SK-N-SH treated with all-trans-retinoic acid at 6 μM for 48 hours (cell line): ENCODE results near the gene CCDC85C.

Experiments
- ATAC-seq: fragments of 200-7000 bp; cut with Tn5 transposase; 3 replicates; pipeline ENCODE4 v1.9.1; 2020; ENCODE audit warnings: mild to moderate bottlenecking, moderate library complexity
- ARNTL ChIP-seq: fragments of 450-650 bp; formaldehyde crosslinking; IDR thresholded peaks from 2 replicates; pipeline ENCODE4 v1.5.0; 2020; ENCODE audit warnings: low read depth, mild to moderate bottlenecking, moderate library complexity, borderline replicate concordance
- BACH2 ChIP-seq: fragments of 250-450 bp; sonication (Bioruptor Pico); IDR thresholded peaks from 2 replicates; pipeline ENCODE4 v1.9.0; 2021; ENCODE audit warnings: mild to moderate bottlenecking, borderline replicate concordance
- CREB5 ChIP-seq: fragments of 250-450 bp; sonication (Bioruptor Pico); IDR thresholded peaks from 2 replicates; pipeline ENCODE4 v1.5.1; 2020; ENCODE audit warnings: low read depth, mild to moderate bottlenecking, moderate library complexity
- CSRNP3 ChIP-seq: fragments of 250-450 bp; sonication (Bioruptor Pico); IDR thresholded peaks from 2 replicates; pipeline ENCODE4 v1.5.1; 2021; ENCODE audit warnings: mild to moderate bottlenecking, moderate library complexity
- ESRRG ChIP-seq: fragments of 250-450 bp; sonication (Bioruptor Pico); IDR thresholded peaks from 2 replicates; pipeline ENCODE4 v1.6.1; 2021; ENCODE audit warnings: mild to moderate bottlenecking
- ISL1 ChIP-seq: fragments of 250-450 bp; sonication (Bioruptor Pico); IDR thresholded peaks from 2 replicates; pipeline ENCODE4 v2.1.2; 2022; ENCODE audit warnings: mild to moderate bottlenecking, moderate library complexity
- OSR1 ChIP-seq: fragments of 250-450 bp; sonication (Bioruptor Pico); IDR thresholded peaks from 2 replicates; pipeline ENCODE4 v1.8.0; 2022; ENCODE audit warnings: moderate library complexity, mild to moderate bottlenecking, inconsistent platforms
- PATZ1 ChIP-seq: fragments of 250-450 bp; sonication (Bioruptor Pico); IDR thresholded peaks from 2 replicates; pipeline ENCODE4 v1.8.0; 2020; ENCODE audit warnings: mild to moderate bottlenecking, moderate library complexity, borderline replicate concordance
- PPARA ChIP-seq: fragments of 250-450 bp; sonication (Bioruptor Pico); IDR thresholded peaks from 2 replicates; pipeline ENCODE4 v1.5.0; 2020; ENCODE audit warnings: mild to moderate bottlenecking, borderline replicate concordance
- RARB ChIP-seq: fragments of 250-450 bp; sonication (Bioruptor Pico); IDR thresholded peaks from 2 replicates; pipeline ENCODE4 v1.8.0; 2021; ENCODE audit warnings: mild to moderate bottlenecking, moderate library complexity
- SNAI2 ChIP-seq: fragments of 250-450 bp; sonication (Bioruptor Pico); IDR thresholded peaks from 2 replicates; pipeline ENCODE4 v1.5.0; 2020; ENCODE audit warnings: mild to moderate bottlenecking, moderate library complexity
- TCF4 ChIP-seq: fragments of 250-450 bp; sonication (Bioruptor Pico); IDR thresholded peaks from 2 replicates; pipeline ENCODE4 v1.8.0; 2021; ENCODE audit warnings: mild to moderate bottlenecking, moderate library complexity, borderline replicate concordance
- TOX ChIP-seq: fragments of 250-450 bp; sonication (Bioruptor Pico); IDR thresholded peaks from 2 replicates; pipeline ENCODE4 v1.8.0; 2021; ENCODE audit warnings: mild to moderate bottlenecking, moderate library complexity, borderline replicate concordance
- ZC3H10 ChIP-seq: fragments of 250-450 bp; sonication (Bioruptor Pico); IDR thresholded peaks from 2 replicates; pipeline ENCODE4 v1.5.1; 2021; ENCODE audit warnings: mild to moderate bottlenecking, moderate library complexity
- ZFP3 ChIP-seq: fragments of 250-450 bp; sonication (Bioruptor Pico); IDR thresholded peaks from 2 replicates; pipeline ENCODE4 v1.5.0; 2020; ENCODE audit warnings: mild to moderate bottlenecking, moderate library complexity
- ZFP30 ChIP-seq: fragments of 450-650 bp; formaldehyde crosslinking; IDR thresholded peaks from 2 replicates; pipeline ENCODE4 v1.5.0; 2022; ENCODE audit warnings: mild to moderate bottlenecking, moderate library complexity
- ZNF70 ChIP-seq: fragments of 450-650 bp; formaldehyde crosslinking; IDR thresholded peaks from 2 replicates; pipeline ENCODE4 v1.5.0; 2020; ENCODE audit warnings: mild to moderate bottlenecking, moderate library complexity
- ZNF8 ChIP-seq: fragments of 450-650 bp; formaldehyde crosslinking; IDR thresholded peaks from 2 replicates; pipeline ENCODE4 v1.5.0; 2020; ENCODE audit warnings: mild to moderate bottlenecking, moderate library complexity
- TF ChIP-seq, protein P1 (sequence below): fragments of 250-450 bp; sonication (Bioruptor Pico); IDR thresholded peaks from 2 replicates; pipeline ENCODE4 v1.5.0; 2020; ENCODE audit warnings: mild to moderate bottlenecking, moderate library complexity

The CCDC85C gene

DNA sequence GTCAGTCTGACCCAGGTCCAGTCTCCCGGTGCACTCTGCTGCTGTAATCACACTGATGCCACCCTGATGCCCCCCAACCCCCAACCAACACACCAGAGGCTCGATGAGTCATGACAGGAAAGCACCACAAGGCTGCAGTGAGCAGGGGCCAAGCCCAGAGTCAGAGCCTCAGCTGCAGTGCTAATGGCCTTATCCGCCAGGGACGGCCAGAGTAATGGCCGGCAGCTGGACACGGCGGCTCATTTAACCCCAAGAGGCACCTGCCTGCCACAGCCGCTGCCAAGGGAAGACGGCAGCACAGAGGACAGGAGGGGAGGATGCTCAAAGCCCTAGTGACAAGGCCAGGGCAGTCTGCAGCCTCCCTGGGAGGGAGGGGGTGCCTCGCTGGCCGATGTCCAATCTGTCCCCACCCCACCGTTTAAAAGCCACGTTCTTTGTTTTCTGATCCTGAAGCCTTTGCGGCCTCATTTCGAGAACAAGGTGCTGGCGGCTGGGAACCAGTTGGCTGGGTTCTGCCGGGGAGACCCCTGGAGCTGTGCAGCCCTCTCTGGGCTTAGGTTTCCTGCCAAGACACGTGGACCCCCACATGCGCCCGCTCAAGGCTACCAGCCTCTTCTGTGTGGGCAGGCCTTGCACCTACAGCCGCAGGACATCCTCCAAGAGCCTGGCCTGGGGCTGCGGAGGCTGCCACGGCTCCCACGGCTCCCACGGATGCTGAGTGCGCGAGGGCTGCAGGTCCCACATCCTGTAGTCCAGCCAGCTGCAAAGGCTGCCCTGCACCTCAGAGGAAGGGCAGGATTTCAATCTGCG, 13.1 kb downstream of the CCDC85C start:
- 0 out of 2 replicates have a peak, but pooled peaks have one; percentile 25 for TF ChIP-seq SNAI2
- peak; percentile 45; the same call in 1 of the 2 replicates for TF ChIP-seq PATZ1 (CRISPR knock-in tag)
- TF ChIP-seq ZFP30, result no peak
- TF ChIP-seq ZNF70 (CRISPR knock-in tag), result 0 out of 2 replicates have a peak, but pooled peaks have one; percentile 28
- TF ChIP-seq ZNF8 (CRISPR knock-in tag), result no peak
- TF ChIP-seq TCF4 (CRISPR knock-in tag), result peak; percentile 32; the same call in 1 of the 2 replicates
- TF ChIP-seq, all 23 proteins: peak for 4
- ATAC-seq, result peak; percentile 85

GRCh38 chr14:99589651-99590530, 14.1 kb downstream of the CCDC85C start:
- peak; percentile 11; the same call in 1 of the 3 replicates for ATAC-seq
- no peak for TF ChIP-seq ISL1 (CRISPR knock-in tag)
- TF ChIP-seq ARNTL (CRISPR knock-in tag), result no peak

DNA sequence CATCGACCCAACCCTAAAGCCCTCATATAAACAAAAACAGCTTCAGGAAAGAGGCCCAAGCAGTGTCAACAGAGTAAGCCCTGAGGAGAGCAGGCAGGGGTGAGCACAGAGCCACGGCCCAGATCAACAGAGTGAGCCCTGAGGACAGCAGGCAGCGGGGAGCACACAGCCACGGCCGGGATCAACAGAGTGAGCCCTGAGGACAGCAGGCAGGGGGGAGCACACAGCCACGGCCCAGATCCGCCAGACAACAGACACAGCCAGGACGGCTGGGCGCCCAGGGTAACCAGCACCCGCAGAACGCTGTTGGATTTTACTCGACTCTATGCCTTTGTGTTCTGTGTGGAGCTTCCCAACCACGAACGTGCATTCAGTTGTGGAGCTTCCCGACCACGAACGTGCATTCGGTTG, 15.0 kb downstream of the CCDC85C start:
- TF ChIP-seq PATZ1 (CRISPR knock-in tag) (no peak), TOX (CRISPR knock-in tag) (no peak), ISL1 (CRISPR knock-in tag) (no peak), ARNTL (CRISPR knock-in tag) (no peak), ESRRG (CRISPR knock-in tag) (no peak), CREB5 (CRISPR knock-in tag) (no peak), PPARA (no peak), SNAI2 (no peak), CSRNP3 (CRISPR knock-in tag) (no peak), RARB (CRISPR knock-in tag) (no peak), ZC3H10 (no peak), BACH2 (CRISPR knock-in tag) (no peak)
- ATAC-seq, result no peak

DNA sequence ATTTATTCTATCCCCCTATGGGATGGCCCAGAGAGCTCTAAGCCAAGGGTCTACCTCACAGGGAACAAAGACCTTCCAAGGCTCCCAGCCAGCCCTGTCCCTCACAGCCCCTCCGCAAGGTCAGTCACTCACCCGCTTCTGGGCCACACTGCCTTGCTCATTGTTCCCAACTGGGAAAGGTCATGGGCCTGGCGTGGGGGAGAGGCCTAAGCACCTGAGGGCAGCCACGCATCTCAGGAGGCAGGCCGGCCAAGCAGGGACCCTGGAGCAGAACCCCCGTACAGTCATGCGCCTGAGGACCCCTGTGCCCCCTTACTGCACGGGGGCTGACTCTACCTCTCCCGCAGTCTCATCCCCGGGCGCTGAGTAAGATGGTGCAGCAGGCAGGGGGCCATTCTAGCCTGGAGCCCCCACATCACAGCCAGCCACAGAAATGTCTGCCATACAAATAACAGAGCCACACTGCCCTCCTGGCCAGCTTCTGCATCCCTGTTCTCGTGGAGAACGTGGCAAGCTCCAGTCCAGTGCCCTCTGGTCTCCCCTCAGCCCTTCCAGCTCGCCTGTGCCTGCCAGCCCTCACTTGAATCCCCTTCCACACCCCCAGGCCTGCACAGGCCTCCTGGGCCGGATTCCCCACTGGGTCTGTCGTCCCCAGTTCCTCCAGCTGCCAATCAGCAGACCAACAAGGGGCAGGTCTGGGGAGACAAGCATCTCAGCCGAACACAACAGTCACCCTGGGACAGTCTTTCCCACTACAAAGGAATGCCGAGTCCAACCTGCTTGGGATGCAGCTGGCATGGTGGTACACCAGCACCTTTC, 16.3 kb downstream of the CCDC85C start:
- ATAC-seq, result no peak
- no peak for TF ChIP-seq PATZ1 (CRISPR knock-in tag)
- no peak for TF ChIP-seq TOX (CRISPR knock-in tag)
- no peak for TF ChIP-seq RARB (CRISPR knock-in tag)
- no peak for TF ChIP-seq ZFP3 (CRISPR knock-in tag)
- TF ChIP-seq ZFP30, result no peak
- TF ChIP-seq ZC3H10, result no peak
- no peak for TF ChIP-seq TCF4 (CRISPR knock-in tag)
- no peak for TF ChIP-seq SNAI2
- TF ChIP-seq OSR1, result no peak
- TF ChIP-seq ZNF8 (CRISPR knock-in tag), result no peak
- TF ChIP-seq, protein P1, sequence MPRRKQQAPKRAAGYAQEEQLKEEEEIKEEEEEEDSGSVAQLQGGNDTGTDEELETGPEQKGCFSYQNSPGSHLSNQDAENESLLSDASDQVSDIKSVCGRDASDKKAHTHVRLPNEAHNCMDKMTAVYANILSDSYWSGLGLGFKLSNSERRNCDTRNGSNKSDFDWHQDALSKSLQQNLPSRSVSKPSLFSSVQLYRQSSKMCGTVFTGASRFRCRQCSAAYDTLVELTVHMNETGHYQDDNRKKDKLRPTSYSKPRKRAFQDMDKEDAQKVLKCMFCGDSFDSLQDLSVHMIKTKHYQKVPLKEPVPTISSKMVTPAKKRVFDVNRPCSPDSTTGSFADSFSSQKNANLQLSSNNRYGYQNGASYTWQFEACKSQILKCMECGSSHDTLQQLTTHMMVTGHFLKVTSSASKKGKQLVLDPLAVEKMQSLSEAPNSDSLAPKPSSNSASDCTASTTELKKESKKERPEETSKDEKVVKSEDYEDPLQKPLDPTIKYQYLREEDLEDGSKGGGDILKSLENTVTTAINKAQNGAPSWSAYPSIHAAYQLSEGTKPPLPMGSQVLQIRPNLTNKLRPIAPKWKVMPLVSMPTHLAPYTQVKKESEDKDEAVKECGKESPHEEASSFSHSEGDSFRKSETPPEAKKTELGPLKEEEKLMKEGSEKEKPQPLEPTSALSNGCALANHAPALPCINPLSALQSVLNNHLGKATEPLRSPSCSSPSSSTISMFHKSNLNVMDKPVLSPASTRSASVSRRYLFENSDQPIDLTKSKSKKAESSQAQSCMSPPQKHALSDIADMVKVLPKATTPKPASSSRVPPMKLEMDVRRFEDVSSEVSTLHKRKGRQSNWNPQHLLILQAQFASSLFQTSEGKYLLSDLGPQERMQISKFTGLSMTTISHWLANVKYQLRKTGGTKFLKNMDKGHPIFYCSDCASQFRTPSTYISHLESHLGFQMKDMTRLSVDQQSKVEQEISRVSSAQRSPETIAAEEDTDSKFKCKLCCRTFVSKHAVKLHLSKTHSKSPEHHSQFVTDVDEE (CRISPR knock-in tag), result no peak
